LHCN-M2 (cell line): ENCODE measurements around the gene SPAG16. TPM values are rescaled to one million over a fixed set of nuclear protein-coding genes. Genes with fewer than 3 reads are reported as not detected.
"Not testable (repeated sequence)": the region's sequence is repeated elsewhere in the genome, so short reads cannot be mapped to it uniquely, and the experiment has no call there.

Experiments used
- DNase-seq: peaks from one replicate; pipeline ENCODE4 v3.0.0-alpha.2; 2012; ENCODE audit warnings: low read depth
- total RNA-seq: library from RNA; depleted of rRNA; stranded (reverse); fragments of >200 nt; gene quantifications from 2 replicates; pipeline ENCODE4 v1.2.3, GENCODE V29; 2014

Gene SPAG16
- total RNA-seq, 1 experiment from 2014 or later, result 16.5 TPM

DNA sequence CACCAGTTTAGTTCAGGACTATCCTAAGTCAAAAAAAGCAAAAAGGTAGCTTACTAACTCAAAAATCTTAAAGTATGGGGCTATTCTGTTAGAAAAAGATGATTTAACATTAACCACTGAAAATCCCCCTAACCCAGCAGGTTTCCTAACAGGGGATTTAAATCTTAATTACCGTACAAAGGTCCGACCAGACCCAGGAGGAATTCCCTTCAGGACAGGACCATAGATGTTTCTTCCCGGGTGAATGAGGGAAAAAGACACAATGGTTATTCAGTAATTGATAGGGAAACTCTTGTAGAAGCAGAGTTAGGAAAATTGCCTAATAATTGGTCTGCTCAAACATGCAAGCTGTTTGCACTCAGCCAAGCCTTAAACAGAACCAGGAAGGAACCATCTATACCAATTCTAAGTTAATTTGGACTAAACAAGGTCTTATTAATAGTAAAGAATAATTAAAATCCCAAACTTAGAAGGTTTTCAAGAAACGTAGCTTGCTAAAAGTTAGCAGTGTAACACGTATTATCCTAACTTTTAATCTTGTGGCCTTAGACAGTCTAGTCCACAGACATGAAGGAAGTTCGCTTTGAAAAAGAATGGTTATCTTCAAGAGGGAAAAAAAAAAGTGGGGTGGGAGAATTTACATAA is 124.3 kb downstream of the SPAG16 start:
- DNase-seq, result not testable (repeated sequence)

DNA sequence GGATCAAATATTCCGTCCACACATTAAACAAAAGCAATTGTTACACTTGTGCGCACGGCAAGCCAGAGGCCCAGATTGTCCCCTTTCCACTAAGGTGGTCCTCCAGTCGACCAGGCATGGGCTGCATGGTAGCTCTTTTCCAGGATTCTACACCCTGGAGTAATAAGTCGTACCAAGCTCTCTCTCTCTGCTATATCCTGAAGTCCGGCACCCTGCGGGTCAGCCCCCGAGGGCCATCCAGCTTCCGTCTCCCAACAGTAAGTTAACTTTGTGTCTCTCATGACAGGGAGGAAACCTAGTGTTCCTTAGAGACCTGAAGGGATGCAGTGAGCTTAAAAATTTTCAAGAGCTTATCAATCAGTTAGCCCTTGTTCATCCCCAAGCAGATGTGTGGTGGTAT is 126.4 kb downstream of the SPAG16 start:
- not testable (repeated sequence) for DNase-seq

DNA sequence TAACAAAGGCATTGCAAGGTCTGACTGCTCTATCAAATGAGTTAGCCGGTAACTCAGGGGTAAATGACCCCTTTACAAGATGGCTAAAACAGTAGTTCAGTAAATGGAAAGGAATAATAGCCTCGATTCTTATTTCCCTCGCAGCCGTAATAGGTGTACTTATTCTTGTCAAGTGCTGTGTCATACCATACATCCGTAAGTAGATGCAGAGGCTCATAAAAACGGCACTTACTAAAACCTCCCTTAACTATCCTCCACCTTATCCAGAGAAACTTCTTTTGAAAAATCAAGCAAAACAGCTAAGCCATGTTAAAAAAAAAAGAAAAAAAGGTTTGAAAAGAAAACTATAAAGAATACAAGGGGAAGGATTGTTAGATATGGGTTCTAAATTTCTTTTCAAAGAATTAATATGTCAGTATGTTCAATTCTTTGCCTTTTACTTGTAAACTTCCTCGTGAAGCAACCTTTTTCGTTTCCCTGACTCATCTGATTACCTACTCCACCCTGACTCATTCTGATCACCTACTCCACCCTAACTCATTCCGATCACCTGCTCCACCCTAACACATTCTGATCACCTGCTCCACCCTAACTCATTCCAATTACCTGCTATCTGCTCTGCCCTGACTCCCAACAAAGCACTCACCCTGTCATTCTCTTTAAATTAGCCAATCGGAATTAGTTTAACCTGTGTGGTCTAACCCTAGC is 127.5 kb downstream of the SPAG16 start:
- DNase-seq, result no peak

DNA sequence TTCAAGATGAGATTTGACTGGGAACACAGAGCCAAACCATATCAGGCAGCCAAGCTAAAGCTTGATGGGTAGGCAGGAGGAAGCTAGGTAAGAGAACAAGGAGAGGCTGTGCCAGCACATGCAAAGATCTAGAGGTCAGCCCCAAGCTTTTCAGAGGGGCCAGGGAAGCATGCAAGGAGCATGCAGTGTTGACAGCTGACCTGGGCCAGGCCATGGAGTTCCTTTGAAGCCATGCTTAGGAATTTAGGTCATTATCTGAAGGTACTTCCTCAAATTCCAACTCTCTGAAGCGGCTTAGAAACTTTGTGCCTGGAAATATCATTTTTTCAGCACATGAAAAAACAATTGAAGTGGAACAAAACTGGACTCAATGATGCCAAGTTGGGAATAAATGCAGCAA is 130.8 kb downstream of the SPAG16 start:
- no peak for DNase-seq

DNA sequence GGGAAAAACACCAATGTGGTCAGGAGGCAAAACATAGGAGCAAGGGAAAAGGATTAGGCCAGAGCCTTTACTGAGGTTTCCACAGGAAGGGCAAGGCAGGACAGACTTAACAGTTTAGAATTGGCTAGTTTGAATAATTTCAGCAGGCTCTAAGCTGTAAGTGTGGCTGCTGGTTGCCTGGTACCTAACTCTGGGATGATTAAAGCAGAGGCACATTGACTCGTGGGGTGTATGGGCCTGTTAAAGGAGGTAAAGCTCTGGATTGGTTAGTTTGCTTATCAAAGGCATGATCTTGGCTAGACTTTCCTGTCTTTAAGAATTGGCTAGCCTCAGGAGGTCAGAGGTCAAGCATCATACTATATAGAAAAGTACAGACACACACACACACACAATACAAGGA is 132.6 kb downstream of the SPAG16 start:
- no peak for DNase-seq

DNA sequence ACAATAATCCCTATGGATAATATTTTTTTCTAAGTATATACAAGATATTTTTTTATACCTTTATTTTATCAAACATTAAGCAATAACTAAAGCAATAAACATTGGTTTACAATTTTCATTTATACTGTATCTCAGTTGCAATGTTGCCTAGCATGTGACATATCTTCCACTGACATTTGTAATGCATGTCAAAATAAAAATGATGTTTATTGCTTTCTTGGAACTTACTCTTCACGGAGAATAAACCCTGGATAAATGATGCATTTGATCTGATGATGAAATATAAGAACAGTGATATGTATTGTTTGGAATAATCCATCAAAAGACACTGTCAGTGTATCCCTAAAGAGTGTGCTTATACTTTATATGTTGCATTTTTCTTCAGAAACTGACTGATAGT is 135.7 kb downstream of the SPAG16 start:
- no peak for DNase-seq

DNA sequence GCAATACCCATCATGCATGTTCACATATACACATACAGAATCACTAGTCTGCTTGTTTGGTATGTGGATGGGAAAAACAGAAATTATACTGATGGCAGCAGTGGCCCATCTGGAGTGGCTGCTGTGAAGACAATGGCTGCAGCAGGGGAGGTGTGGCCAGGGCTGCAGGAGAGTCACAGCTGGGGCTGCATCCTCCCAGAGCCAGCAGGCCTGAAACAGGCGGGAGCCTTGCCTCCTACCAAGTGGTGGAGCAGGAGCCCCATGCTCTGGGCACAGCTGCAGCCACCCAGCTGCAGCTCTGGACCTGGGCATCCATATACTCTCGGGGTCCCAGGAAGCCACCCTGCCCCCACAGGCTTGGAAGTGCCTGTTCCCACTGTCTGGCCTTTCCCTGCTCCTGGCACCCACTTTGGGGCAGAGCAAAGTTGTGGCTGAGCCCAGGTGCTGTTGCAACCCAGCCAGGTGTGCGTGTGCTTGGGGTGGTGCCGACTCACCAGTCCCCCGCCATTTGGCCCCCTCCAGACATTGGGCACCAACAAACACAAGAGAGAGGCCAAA is 136.6 kb downstream of the SPAG16 start:
- DNase-seq, result no peak

DNA sequence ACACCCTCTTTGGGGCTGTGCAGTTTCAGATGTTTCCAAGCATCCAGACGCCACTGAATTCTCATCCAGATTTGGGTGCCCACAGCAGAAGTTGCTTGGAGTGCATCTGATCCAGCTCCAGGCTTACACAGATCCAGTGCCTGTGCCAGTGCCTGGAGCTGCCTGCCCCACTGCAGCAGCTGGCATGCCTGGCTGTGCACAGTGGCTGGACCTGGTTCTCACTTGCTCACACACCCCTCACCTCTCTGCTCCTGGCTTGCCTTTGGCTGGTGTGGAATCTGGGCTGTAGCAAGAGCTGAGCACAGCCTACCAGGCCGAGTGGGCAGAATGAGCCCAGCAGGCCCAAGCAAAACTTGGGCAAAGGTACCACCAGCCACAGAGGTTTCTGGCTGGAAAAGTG is 137.9 kb downstream of the SPAG16 start:
- no peak for DNase-seq

DNA sequence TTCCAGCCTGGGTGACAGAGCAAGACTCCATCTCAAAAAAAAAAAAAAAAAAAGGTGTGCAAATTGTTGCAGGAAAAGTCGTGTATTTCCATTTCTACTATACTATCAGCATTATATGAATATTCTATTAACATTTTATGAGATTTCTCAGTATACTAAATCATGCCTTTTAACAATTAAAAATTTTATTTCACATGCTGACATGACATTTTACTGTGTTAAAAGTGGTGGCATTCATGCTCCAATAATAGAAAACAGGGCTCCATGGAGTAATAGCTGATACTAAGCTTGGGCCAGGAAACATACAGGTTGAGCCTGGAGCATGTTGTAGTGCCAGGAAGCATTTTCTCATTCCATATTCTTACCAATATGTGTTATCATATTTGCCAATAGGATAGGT is 141.4 kb downstream of the SPAG16 start:
- no peak for DNase-seq

DNA sequence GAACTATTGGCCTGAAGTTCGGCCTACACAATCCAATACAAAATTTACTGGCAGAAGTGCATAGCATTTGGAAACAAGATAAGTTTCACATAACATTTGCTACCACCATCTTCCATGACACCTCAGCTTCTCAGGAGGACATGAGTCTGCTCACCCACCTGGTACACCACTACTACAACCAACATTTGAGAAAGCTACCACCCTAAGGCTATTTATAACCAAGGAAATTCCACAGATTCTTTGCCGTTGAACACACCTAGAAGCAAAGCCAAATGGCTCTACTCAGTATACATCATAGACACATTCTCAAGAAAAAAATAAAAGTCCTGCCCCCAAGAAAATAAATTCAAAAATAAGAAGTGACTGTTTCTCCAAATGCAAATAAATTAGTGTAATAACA is 145.3 kb downstream of the SPAG16 start:
- DNase-seq, result peak; percentile 4

DNA sequence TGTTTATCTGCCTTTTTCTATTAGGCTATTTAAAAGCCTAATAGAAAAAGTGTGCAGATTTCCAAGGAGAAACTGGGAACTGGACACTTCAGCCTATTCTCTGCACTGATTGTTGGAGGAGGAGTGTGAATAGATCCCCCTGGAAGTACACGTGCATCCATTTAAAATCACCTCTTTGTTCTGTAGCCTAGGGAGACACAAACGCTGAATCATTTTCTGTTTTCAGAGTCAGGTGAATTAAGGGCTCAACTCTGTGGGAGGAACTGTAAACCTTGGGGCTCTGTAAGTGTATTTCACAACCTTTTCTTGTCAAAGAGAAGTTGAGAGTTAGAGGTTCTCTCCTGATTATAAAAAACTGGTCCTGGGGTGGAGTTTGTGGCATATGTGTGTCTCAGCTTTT is 159.7 kb downstream of the SPAG16 start:
- no peak for DNase-seq

DNA sequence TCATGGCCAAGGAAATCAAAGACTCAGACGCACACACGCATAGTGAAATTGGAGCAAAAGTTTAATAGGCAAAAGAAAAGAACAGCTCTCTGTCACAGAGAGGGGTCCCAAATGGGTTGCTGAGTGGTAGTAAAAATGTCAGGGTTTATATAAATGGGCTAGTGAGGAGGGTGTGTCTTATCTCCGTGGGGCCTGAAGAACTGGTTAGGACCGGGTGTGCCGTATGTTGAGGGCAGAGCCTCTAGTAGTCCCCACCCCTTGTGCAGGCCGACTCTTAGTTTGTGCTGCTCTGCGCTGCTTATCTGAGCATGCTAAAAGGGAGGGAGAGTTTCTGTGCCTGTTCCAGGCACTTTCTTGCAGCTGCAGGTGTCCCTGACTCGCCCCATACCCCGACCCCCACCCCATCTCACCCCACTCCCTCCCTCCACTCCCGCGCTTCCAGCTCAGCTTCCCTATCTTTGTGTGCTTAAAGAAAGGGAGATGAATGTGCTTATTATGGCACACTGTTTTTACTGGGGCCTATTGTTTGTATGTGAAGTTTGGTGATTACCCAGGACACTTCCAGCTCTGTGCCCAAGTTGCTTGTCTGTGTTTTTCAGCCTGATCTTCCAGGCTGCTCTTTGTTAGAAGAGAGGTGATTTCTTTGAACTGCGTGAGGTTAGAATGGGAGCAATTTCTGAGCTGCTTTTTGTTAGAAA is 167.4 kb downstream of the SPAG16 start:
- no peak for DNase-seq

DNA sequence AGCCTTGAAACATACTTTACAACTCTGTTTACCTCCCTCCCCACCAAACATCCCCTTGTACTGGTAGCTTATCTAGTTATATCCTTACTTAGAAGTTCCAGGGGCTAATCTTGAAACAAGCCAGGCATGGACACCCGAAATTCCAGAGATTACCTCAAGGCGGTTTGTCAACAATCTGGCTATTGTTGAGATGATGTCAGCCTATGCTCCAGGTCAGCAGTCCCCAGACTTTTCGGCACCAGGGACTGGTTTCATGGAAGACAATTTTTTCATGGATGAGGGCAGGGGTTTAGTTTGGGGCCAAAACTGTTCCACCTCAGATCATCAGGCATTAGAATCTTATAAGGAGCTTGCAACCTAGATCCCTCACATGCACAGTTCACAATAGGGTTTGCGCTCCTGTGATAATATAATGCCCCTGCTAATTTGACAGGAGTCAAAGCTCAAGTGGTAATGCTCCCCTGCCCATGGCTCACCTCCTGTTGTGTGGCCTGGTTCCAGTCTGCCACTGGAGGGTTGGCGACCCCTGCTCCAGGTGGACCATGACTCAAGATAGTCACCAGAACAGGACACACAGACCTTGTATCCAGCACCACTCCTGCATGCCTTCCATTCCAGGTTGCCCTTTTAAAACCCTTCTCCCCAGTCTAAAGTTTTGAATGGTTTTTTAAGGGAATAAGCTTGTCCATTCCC is 171.2 kb downstream of the SPAG16 start:
- DNase-seq, result no peak

DNA sequence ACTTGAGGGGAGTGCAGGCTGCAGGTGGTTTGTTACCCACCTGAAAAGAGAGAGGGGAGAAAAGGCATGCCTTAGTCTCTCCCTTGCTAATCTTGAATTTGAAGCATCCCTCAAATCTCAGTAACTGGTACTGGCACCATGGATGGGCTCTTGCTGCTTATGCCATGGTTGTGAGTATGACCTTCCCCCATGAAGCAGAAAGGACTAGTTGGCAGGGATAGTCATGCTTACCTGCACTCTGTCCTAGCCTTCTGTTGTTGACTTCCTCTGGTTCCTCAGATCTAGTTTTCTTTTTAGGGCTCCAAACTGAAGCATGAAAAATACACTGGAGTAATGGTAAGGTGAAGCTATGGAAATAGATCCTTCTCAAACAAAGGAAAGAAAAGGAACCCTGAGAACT is 191.2 kb downstream of the SPAG16 start:
- peak; percentile 2 for DNase-seq

DNA sequence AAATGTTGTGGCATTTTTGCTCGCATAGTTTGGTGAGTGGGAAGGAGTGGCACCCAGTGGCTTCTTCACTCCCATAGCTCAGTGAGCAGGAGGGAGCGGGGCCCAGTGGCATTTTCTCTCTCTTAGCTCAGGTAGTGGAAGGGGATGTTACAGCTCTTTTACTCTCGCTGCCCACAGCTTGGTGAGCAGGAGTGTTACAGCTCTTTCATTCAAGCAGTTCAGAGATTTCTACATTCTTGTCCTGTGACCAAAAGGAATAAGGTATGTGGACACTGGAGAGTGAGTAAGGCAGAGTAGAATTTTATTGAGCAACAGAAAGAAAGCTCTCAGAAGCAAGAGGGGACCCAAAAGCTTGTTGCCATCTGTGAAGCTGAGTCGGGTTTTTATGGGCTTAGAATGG is 192.4 kb downstream of the SPAG16 start:
- DNase-seq, result no peak

DNA sequence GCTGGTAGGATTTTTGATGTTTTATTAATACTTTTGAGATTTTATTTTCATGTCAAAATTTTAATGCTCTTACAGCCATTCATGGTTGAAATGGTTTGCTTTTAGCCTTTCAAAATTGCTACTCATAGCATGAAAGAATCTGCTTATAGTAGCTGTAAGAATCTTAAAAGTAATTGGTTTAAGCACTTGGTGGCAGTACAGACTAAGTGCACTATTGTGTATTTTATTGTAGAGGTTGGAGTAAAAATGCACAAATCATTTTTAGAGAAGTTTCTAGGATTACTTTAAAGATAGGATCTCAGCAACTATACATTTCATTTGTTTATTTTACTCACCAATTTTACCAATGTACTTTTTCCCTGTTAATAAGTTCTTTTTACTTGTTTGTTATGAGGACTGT is 205.8 kb downstream of the SPAG16 start:
- DNase-seq, result peak; percentile 3

DNA sequence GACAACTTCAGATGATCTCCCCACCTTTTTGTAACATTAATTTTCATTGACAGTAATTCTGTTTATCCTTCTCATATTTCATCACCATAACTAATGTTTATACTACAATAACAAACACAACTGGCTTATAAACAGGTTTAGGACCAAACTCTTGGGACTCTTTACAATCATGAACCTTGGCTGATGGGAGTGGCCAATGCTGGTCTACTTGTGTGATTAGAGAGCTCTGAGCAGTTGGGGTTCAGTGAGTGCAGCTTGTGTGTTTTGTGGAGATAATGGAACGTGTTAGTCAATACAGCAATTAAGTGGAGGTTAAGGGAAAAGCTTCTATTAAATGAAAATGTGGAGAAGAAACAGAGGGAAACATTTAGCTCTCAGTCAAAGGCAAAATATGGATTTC is 207.1 kb downstream of the SPAG16 start:
- no peak for DNase-seq

DNA sequence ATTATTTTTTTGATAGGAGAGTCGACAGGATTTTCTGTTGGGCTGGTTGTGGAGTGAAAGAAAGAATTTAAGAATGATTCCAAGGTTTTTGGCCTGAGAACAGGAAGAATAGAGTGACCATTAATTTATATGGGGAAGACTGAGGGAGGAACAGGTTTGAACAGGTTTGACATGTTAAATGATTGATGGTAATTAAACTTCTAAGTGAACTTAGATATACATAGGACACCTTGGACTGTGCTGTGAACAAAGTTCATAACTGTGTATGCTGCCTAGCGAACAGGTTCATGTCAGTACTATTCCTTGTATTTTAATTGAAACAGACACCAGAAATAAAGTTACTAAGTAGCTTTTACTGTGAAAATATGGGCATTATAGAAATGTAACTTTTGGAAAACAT is 212.0 kb downstream of the SPAG16 start:
- DNase-seq, result no peak

DNA sequence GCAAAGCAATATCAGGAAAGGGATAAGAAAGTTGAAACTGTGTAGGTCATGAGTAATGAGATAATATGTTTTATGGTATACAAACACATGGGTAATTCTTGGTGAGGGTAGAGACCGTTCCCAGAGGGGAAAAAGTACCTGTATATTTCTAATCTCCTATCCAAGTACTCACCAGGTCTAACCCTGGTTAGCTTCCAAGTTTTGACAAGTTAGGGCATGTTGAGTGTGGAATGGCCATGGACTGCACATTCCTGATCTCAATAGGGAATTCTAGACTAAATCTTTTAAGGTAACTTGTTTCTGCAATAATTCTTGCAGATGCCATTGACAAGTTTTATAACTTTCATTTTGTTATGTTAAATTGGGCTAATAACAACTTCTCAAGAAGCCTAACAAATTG is 216.6 kb downstream of the SPAG16 start:
- no peak for DNase-seq

DNA sequence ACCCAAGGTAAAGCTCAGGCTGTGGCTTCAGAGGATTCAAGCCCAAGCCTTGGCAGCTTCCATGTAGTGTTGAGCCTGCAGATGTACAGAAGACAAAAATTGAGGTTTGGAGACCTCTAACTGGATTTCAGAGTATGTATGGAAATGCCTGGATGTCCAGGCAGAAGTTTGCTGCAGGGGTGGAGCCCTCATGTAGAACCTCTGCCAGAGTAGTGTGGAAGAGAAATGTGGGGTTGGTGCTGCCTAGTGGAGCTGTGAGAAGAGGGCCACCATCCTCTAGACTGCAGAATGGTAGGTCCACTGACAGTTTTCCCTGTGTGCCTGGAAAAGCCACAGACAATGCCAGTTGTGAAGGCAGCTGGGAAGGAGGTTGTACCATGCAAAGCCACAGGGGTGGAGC is 239.9 kb downstream of the SPAG16 start:
- DNase-seq, result no peak

DNA sequence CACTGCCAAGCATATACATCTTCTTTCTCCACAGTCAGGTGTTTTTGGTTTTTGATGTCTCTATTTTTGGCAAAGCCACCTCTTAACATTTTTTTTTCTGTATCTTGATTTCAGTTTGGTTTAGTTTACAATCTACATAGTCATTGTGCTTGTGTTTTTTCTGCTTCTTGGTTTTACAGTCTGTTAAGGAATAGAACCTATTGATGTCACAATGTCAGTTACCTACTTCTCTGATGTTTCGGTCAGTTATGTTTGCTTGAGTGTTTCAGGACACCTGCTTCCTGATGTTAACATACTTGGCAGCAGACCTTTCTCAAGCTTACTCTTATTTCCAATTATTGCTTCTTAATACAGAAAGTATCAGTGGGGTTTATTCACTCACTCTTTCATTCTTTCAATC is 253.3 kb downstream of the SPAG16 start:
- no peak for DNase-seq

DNA sequence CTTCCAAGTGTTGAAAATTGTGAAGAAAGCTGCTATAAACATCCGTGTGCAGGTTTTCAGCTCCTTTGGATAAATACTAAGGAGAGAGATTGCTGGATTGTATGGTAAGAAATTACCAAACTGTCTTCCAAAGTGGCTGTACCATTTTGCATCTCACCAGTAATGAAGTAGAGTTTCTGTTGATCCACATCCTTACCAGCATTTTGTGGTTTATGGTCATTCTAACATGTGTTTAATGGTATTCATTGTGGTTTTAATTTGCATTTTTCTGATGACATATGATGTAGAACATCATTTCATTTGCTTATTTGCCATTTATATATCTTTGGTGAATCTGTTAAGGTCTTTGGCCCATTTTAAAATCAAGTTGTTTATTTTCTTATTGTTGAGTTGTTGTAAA is 260.7 kb downstream of the SPAG16 start:
- DNase-seq, result no peak
